Mucosa of descending colon (tissue), 3 donors: ENCODE results near the gene TTI1. TPM values are rescaled to one million over a fixed set of nuclear protein-coding genes. Genes with fewer than 3 reads are reported as not detected.
A peak's percentile ranks its signal among the peaks of the same experiment; 100 is the strongest.

ENCODE experiments used
- ATAC-seq: fragments of 200-7000 bp; cut with Tn5 transposase; one replicate; pipeline ENCODE4 v1.9.1; 2020; ENCODE audit warnings: mild to moderate bottlenecking, moderate library complexity
- DNase-seq, 3 donors: peaks; one replicate each; pipeline ENCODE4 v3.0.0-alpha.2; 2020
- H3K36me3 ChIP-seq: fragments of 200-600 bp; one replicate; pipeline ENCODE4 v1.8.0; 2021; ENCODE audit warnings: low read depth, mild to moderate bottlenecking
- H3K4me1 ChIP-seq: fragments of 200-600 bp; one replicate; pipeline ENCODE4 v1.8.0; 2021; ENCODE audit warnings: low read depth, mild to moderate bottlenecking
- H3K4me3 ChIP-seq: fragments of 200-600 bp; one replicate; pipeline ENCODE4 v1.8.0; 2021; ENCODE audit warnings: mild to moderate bottlenecking
- H3K9me3 ChIP-seq: fragments of 200-600 bp; one replicate; pipeline ENCODE4 v1.8.0; 2021; ENCODE audit warnings: mild to moderate bottlenecking
- CTCF ChIP-seq: fragments of 200-600 bp; IDR thresholded peaks from one replicate; pipeline ENCODE4 v1.8.0; 2022; ENCODE audit warnings: antibody characterized with exemption, mild to moderate bottlenecking
- intact Hi-C, 2 donors: fragments of 100-400 bp; cut with DNase I in 1 of 2; cut with micrococcal nuclease in 1 of 2; formaldehyde crosslinking; loops; one replicate each; pipeline versions ENCODE4 v1.11.0 to v1.11.1; 2022; cut with DNase I, micrococcal nuclease
- total RNA-seq, 3 donors: library from RNA; stranded (reverse); fragmentation: NEBNext Ultra II Directional in 2 of 3; extraction: Animal tissue kit (Norgen Biotek cat#: 25700) in 2 of 3; gene quantifications; one replicate each; pipeline versions ENCODE4 v1.2.1 to v1.2.4, GENCODE V29; 2021 to 2023
- donor health status: DM: no; HTN: no; CAD: no; lungs with moderate emphysema.
- donor health status: DM: no; HTN: no; CAD: no.
- donor health status: DM: no; HTN: yes; CAD: no.

The TTI1 gene
- total RNA-seq, 3 donors from 2014 or later, result 13.4 to 16.4 (median 14.0) TPM

GRCh38 chr20:37936451-37936850, 96.8 kb downstream of the TTI1 start:
- no peak for TF ChIP-seq CTCF
- DNase-seq (no peak), ATAC-seq (no peak)
- Histone ChIP-seq H3K9me3 (no peaks in the 10 kb centered on the region), H3K36me3 (no peaks in the 10 kb centered on the region), H3K4me3 (no peak overlapping the region), H3K4me1 (no peaks in the 10 kb centered on the region)
- intact Hi-C loops, result no loop called here

GRCh38 chr20:37936041-37936440, 97.2 kb downstream of the TTI1 start:
- Histone ChIP-seq H3K9me3 (no peaks in the 10 kb centered on the region), H3K4me1 (no peaks in the 10 kb centered on the region), H3K36me3 (no peaks in the 10 kb centered on the region), H3K4me3 (no peak overlapping the region)
- DNase-seq, result no peak
- intact Hi-C loops, result no loop called here
- no peak for ATAC-seq
- no peak for TF ChIP-seq CTCF

GRCh38 chr20:37935435-37935834, 97.8 kb downstream of the TTI1 start:
- DNase-seq (peak in 1 of 3 donors; percentile 8), ATAC-seq (no peak)
- intact Hi-C loops, result no loop called here
- TF ChIP-seq CTCF, result no peak
- Histone ChIP-seq H3K36me3 (no peaks in the 10 kb centered on the region), H3K4me3 (no peak overlapping the region), H3K9me3 (no peaks in the 10 kb centered on the region), H3K4me1 (no peaks in the 10 kb centered on the region)

- Histone ChIP-seq H3K36me3 (no peaks in the 10 kb centered on the region), H3K4me1 (no peaks in the 10 kb centered on the region), H3K9me3 (no peaks in the 10 kb centered on the region), H3K4me3 (no peak overlapping the region)
- ATAC-seq (no peak), DNase-seq (no peak)
- intact Hi-C loops, result no loop called here
- no peak for TF ChIP-seq CTCF
These were observed 98.5 kb downstream of the TTI1 start for GRCh38 chr20:37934634-37935375.

- Histone ChIP-seq H3K4me1 (no peaks in the 10 kb centered on the region), H3K9me3 (no peaks in the 10 kb centered on the region), H3K36me3 (no peaks in the 10 kb centered on the region), H3K4me3 (no peak overlapping the region)
- no peak for TF ChIP-seq CTCF
- intact Hi-C loops, result no loop called here
- no peak for DNase-seq
- no peak for ATAC-seq
These were observed 99.2 kb downstream of the TTI1 start for GRCh38 chr20:37933786-37934633.

Other genes starting within 250 kb of the TTI1 start
- 1 to 10 TPM in 2 of 3 donors, under 1 TPM in 1; 0.81 to 2.6 (median 2.6) TPM for gene VSTM2L, start 130.3 kb downstream of the TTI1 start, total RNA-seq
- gene RPRD1B, start 290 bp upstream of the TTI1 start, total RNA-seq, result 10 to 100 TPM; 28.2 to 36.3 (median 32.9) TPM
- gene TGM2, start 131.8 kb upstream of the TTI1 start, total RNA-seq, result 10 to 100 TPM; 14.9 to 62.2 (median 33.3) TPM
- gene KIAA1755, start 227.3 kb upstream of the TTI1 start, total RNA-seq, result 10 to 100 TPM in 1 of 3 donors, 1 to 10 TPM in 2; 1.2 to 22.4 (median 3.4) TPM